GM19372 (cell line): ENCODE results near the gene DPEP2NB.

Experiments
- ATAC-seq: cut with Tn5 transposase; IDR thresholded peaks from one replicate; pipeline ENCODE4 v1.9.1; 2021; ENCODE audit warnings: mild to moderate bottlenecking, low read depth, moderate library complexity; ENCODE audit not compliant: unreplicated experiment

Gene DPEP2NB

DNA sequence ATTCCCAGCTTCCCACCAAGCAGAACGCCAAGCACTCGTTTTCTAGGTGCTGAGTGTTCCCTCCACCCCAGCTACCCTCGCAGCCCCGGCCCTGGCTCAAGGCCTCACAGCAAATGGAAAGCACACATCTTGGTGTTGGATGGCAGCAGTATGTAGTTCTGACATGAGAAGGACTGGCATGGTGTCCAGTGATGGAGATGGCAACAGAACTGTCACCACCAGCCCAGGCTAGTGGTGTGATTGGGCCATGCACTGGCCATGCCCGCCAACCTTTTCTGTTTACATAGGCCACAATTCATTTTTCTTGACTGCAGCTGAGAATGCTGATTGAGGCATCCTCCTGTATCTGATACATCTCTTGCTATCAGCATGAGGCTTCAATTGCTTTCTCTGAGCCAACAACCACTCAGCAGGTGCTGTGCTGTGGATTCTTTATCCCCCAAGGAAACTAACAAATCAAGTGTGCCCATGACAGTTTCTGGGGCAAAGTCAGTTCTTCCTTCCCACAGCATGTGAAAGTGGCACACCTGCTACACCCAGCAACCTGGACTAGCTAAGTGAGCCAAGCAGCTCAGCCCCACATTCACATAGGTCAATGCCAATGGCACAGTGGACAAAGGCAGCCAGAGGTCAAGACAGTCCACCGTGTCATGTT is 51.1 kb downstream of the DPEP2NB start:
- ATAC-seq = no peak

DNA sequence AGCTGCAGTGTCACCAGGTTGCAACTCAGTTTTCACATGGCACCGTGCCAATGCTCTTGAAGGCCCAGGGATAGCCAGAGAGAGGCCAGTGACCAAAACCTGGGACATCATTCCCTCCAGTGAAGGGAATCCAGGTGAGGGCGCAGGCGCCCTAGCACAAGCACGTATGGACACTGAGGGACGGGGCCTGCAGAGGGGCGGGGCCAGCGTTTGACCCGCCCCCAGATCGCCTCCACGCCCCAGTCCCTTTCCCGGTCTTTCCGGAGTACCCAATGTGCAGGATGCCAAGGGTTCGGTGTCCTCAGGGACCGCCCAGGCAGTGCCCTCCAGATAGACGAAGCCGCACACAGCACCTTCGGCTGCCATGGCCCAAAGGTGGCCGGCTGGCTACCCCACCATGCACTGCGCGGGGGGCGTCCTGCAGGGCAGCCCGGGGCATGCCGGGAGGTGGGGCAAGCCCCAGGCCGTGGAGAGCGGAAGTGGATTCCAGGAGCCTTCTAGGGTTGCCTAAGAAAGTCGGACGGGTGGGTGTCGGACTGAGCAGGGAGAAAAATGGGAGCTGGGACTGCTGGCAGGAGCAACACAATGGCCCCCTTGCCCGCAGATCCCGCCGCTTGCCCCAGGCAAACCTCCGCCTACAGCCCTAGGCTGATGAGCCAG is 51.9 kb downstream of the DPEP2NB start:
- ATAC-seq = no peak
